HCT116 (cell line): ENCODE measurements around the gene CCDC188.

ENCODE experiments used
- CTCF ChIP-seq, 3 experiments: fragments of 200-600 bp in 1 of 3; sonication (generic) in 1 of 3; IDR thresholded peaks in 2 of 3; conservative IDR thresholded peaks in 1 of 3; 2 replicates each; pipeline ENCODE4 v1.5.1; 2012 to 2017; ENCODE audit warnings: low read depth in 2 of 3, low read length in 2 of 3, antibody characterized with exemption in 1 of 3, borderline replicate concordance in 1 of 3, control low read depth in 1 of 3, mild to moderate bottlenecking in 1 of 3, mixed read lengths in 1 of 3, mixed run types in 1 of 3, moderate library complexity in 1 of 3; ENCODE audit not compliant: insufficient read depth in 1 of 3
- EZH2 ChIP-seq: fragments of 200-600 bp; sonication (generic); IDR thresholded peaks from 2 replicates; pipeline ENCODE4 v1.6.1; 2017; ENCODE audit warnings: antibody characterized with exemption, mixed run types
- MAX ChIP-seq: IDR thresholded peaks from 2 replicates; pipeline ENCODE4 v1.6.1; 2012
- POLR2A ChIP-seq: IDR thresholded peaks from 2 replicates; pipeline ENCODE4 v1.7.0; 2011; ENCODE audit warnings: borderline replicate concordance; ENCODE audit not compliant: insufficient read depth, insufficient read length; ENCODE audit errors: extremely low read depth
- SIN3A ChIP-seq: IDR thresholded peaks from 2 replicates; pipeline ENCODE4 v1.6.1; 2012; ENCODE audit warnings: low read depth
- YY1 ChIP-seq: IDR thresholded peaks from 2 replicates; pipeline ENCODE4 v1.6.1; 2011; ENCODE audit warnings: low read length, low read depth, moderate library complexity, mild to moderate bottlenecking; ENCODE audit not compliant: insufficient replicate concordance; ENCODE audit errors: extremely low read depth

GRCh38 chr22:20133930-20134549 is 16.8 kb downstream of the CCDC188 start:
- no peak for TF ChIP-seq MAX
- TF ChIP-seq CTCF (IDR thresholded peaks at IDR 0.05 in 2 of 3, conservative IDR thresholded peaks at IDR 0.05 in 1 of 3; ENCODE audit: borderline replicate concordance in 1 of 3, insufficient read depth in 1 of 3, low read depth in 2 of 3, low read length in 2 of 3), result no peak
- no peak for TF ChIP-seq YY1
- TF ChIP-seq SIN3A, result no peak
- no peak for TF ChIP-seq EZH2
- no peak for TF ChIP-seq POLR2A
